SK-N-MC (cell line): ENCODE results near the gene ESYT3.

Experiments
- EZH2 ChIP-seq: fragments of 200-600 bp; sonication (generic); IDR thresholded peaks from one replicate; pipeline ENCODE4 v1.6.1; 2017; ENCODE audit warnings: antibody characterized with exemption
- POLR2AphosphoS5 ChIP-seq: IDR thresholded peaks from 2 replicates; pipeline ENCODE4 v1.6.1; 2012; ENCODE audit warnings: mild to moderate bottlenecking, low read depth, low read length, borderline replicate concordance

DNA sequence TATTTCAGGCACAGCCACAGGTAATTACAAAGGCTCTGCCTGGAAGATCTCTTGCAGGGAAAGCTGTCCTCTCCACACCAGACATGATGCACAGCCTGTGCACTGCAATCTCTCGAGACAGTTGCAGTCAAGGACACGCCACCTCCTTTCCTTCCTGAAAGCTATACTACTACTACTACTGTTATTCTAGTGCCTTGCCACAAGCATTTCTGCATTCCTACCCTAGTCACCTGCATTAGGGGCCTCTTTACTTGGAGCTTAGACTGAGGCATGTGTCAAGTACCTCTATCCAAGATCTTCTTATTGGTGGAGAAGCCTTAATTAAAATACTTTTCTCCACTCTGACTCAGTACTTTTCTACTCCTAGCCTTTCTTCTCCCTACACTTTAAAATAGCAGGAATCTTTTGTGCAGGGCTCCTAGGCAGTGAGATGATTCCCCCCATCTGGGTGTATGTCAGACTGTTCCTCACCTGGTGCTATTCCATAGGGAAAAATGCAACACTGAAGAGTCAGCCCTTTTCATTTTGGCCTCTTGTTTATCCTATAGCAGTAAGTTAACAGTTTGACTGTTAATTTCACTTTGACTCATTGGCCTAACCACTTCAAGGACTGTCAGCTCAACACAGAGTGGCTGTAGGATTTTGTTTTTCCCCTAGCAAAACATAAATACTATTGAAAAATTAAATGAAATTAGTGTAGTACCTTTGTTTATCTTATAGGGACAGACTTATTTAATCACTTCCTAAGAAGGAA lies 78.9 kb downstream of the ESYT3 start:
- TF ChIP-seq POLR2AphosphoS5 (no peak), EZH2 (no peak)
